ENCODE data around the gene ACVR1B.

Gene ACVR1B

DNA sequence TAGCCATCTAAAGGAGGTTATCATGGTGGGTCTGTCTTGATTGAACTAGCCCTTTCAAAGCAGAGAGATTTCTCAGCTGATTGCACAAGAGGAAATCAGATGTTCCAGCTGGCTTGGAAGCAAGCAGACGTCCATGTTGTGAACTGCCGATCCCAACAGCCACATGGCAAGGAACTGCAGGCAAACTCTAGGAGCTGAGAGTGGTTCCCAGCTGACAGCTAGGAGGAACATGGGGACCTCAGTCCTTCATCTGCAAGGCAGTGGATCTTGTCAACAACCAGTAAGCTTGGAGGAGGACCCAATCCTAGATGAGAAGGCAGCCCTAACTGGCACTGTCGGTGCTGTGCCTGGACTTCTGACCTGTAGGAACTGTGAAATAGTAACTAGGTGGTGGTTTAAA, 7.7 kb downstream of the ACVR1B start:
- Histone ChIP-seq H3K9ac (ENCODE audit: low read length) (no peak overlapping the region), H3K9me3 (replicated peaks; ENCODE audit: insufficient read depth, low read length) (no peaks in the 10 kb centered on the region), H2AFZ (ENCODE audit: low read length) (no peak overlapping the region), H3F3A (ENCODE audit: insufficient read depth, low read length) (peaks cover 12% of the 10 kb centered on the region; the same call in 1 of the 2 replicates), H3K27me3 (replicated peaks; ENCODE audit: insufficient read depth, low read length) (no peaks in the 10 kb centered on the region), H3K4me3 (ENCODE audit: low read length) (no peak overlapping the region), H3K79me2 (ENCODE audit: low read length) (no peaks in the 10 kb centered on the region), H3K36me3 (replicated peaks; ENCODE audit: insufficient read depth, low read length) (no peaks in the 10 kb centered on the region), H3K9me2 (replicated peaks; ENCODE audit: insufficient read depth, low read length) (no peaks in the 10 kb centered on the region), H3K4me2 (ENCODE audit: low read depth, low read length) (no peak overlapping the region), H4K20me1 (ENCODE audit: insufficient read depth, low read length) (no peaks in the 10 kb centered on the region), H3K4me1 (ENCODE audit: low read length) (peaks cover 14% of the 10 kb centered on the region), H3K27ac (ENCODE audit: low read length) (no peak overlapping the region)
- TF ChIP-seq, protein P1, sequence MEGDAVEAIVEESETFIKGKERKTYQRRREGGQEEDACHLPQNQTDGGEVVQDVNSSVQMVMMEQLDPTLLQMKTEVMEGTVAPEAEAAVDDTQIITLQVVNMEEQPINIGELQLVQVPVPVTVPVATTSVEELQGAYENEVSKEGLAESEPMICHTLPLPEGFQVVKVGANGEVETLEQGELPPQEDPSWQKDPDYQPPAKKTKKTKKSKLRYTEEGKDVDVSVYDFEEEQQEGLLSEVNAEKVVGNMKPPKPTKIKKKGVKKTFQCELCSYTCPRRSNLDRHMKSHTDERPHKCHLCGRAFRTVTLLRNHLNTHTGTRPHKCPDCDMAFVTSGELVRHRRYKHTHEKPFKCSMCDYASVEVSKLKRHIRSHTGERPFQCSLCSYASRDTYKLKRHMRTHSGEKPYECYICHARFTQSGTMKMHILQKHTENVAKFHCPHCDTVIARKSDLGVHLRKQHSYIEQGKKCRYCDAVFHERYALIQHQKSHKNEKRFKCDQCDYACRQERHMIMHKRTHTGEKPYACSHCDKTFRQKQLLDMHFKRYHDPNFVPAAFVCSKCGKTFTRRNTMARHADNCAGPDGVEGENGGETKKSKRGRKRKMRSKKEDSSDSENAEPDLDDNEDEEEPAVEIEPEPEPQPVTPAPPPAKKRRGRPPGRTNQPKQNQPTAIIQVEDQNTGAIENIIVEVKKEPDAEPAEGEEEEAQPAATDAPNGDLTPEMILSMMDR (IDR thresholded peaks at IDR 0.05; ENCODE audit: low read length) = no peak
- TF ChIP-seq EZH2phosphoT487 (IDR thresholded peaks at IDR 0.05; ENCODE audit: low read length) (no peak), EZH2 (optimal IDR thresholded peaks at IDR 0.05; ENCODE audit: low read depth, low read length) (no peak)
- no peak for DNase-seq

DNA sequence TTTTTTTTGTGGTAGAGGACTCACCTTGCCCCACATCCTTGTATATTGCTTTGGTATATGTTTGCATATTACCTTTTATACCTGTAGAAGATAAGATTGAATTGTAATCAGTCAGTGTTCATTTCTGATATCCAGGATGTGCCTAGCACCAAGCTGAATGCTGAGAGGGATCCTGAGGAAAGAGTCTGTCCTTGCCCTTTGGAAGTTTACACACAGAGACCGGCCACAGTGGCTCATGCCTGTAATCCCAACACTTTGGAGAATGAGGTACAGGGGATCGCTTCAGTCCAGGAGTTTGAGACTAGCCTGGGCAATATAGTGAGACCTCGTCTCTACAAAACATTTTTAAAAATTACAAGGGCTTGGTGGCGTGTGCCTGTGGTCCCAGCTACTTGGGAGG, 8.4 kb downstream of the ACVR1B start:
- no peak overlapping the region for H2AFZ ChIP-seq (ENCODE audit: low read length)
- DNase-seq = no peak
- no peaks in the 10 kb centered on the region for H3K36me3 ChIP-seq (replicated peaks; ENCODE audit: insufficient read depth, low read length)
- no peaks in the 10 kb centered on the region for H4K20me1 ChIP-seq (ENCODE audit: insufficient read depth, low read length)
- peaks cover 14% of the 10 kb centered on the region for H3K4me1 ChIP-seq (ENCODE audit: low read length)
- H3K27ac ChIP-seq (ENCODE audit: low read length) = no peak overlapping the region
- no peak overlapping the region for H3K4me3 ChIP-seq (ENCODE audit: low read length)
- TF ChIP-seq EZH2phosphoT487 (IDR thresholded peaks at IDR 0.05; ENCODE audit: low read length) (no peak), EZH2 (optimal IDR thresholded peaks at IDR 0.05; ENCODE audit: low read depth, low read length) (no peak)
- TF ChIP-seq, protein P1 (IDR thresholded peaks at IDR 0.05; ENCODE audit: low read length) = no peak
- no peaks in the 10 kb centered on the region for H3K27me3 ChIP-seq (replicated peaks; ENCODE audit: insufficient read depth, low read length)
- no peak overlapping the region for H3K4me2 ChIP-seq (ENCODE audit: low read depth, low read length)
- no peak overlapping the region for H3K9ac ChIP-seq (ENCODE audit: low read length)
- no peaks in the 10 kb centered on the region for H3K9me3 ChIP-seq (replicated peaks; ENCODE audit: insufficient read depth, low read length)
- no peaks in the 10 kb centered on the region for H3K79me2 ChIP-seq (ENCODE audit: low read length)
- no peaks in the 10 kb centered on the region for H3K9me2 ChIP-seq (replicated peaks; ENCODE audit: insufficient read depth, low read length)
- H3F3A ChIP-seq (ENCODE audit: insufficient read depth, low read length) = peaks cover 12% of the 10 kb centered on the region; the same call in 1 of the 2 replicates

DNA sequence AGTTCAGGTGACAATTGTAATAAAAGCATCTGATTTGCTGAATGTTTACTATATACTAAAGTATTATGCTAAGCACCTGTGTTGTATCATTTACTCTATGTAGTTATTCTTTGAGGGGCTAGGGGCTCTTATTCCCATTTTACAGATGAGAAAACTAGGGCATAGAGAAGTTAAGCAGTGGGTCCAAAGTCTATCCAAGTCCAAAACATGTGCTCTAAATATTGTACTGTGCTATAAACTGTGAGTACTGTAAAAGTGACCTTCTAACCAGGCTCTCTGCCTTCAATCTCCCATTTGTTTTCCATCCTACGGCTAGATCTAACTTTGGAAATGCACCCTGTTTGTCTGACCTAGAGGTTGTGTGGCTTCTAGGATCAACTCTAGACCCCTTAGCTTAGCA, 9.0 kb downstream of the ACVR1B start:
- no peaks in the 10 kb centered on the region for H3K79me2 ChIP-seq (ENCODE audit: low read length)
- H4K20me1 ChIP-seq (ENCODE audit: insufficient read depth, low read length) = no peaks in the 10 kb centered on the region
- no peak overlapping the region for H3K27ac ChIP-seq (ENCODE audit: low read length)

DNA sequence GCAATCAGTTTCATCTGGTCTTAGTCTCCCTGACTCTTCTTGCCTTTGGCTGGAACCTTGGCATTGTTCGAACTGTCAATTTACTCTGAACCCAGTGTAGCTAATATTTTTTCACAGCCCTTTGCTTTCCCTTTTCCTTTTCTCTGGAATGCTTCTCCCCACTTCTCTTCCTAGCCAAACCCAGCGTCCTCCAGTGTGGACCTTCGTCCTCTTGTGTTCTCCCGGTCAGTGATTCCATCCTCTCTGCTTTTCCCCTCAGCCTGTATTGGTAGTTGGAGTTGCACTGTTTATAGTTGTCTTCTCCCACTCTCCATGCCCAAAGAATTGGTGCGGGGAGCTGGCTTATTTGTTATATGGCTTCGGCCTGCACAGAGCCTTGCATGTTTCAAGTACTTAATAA, 9.4 kb downstream of the ACVR1B start:
- Histone ChIP-seq H3K79me2 (ENCODE audit: low read length) (no peaks in the 10 kb centered on the region), H3K4me3 (ENCODE audit: low read length) (no peak overlapping the region), H3F3A (ENCODE audit: insufficient read depth, low read length) (peaks cover 6% of the 10 kb centered on the region; the same call in 1 of the 2 replicates), H3K36me3 (replicated peaks; ENCODE audit: insufficient read depth, low read length) (no peaks in the 10 kb centered on the region), H3K9me3 (replicated peaks; ENCODE audit: insufficient read depth, low read length) (no peaks in the 10 kb centered on the region), H3K9me2 (replicated peaks; ENCODE audit: insufficient read depth, low read length) (no peaks in the 10 kb centered on the region), H3K4me1 (ENCODE audit: low read length) (peaks cover 7% of the 10 kb centered on the region), H4K20me1 (ENCODE audit: insufficient read depth, low read length) (no peaks in the 10 kb centered on the region), H3K27ac (ENCODE audit: low read length) (no peak overlapping the region), H3K4me2 (ENCODE audit: low read depth, low read length) (no peak overlapping the region), H3K27me3 (replicated peaks; ENCODE audit: insufficient read depth, low read length) (no peaks in the 10 kb centered on the region), H2AFZ (ENCODE audit: low read length) (no peak overlapping the region), H3K9ac (ENCODE audit: low read length) (no peak overlapping the region)
- TF ChIP-seq EZH2phosphoT487 (IDR thresholded peaks at IDR 0.05; ENCODE audit: low read length) = no peak
- TF ChIP-seq EZH2 (optimal IDR thresholded peaks at IDR 0.05; ENCODE audit: low read depth, low read length) = no peak
- TF ChIP-seq, protein P1 (IDR thresholded peaks at IDR 0.05; ENCODE audit: low read length) = no peak
- no peak for DNase-seq

More for the DNA sequence above, 9.0 kb downstream of the ACVR1B start:
- Histone ChIP-seq H3K9me2 (replicated peaks; ENCODE audit: insufficient read depth, low read length) (no peaks in the 10 kb centered on the region), H3F3A (ENCODE audit: insufficient read depth, low read length) (peaks cover 10% of the 10 kb centered on the region; the same call in 1 of the 2 replicates), H3K9ac (ENCODE audit: low read length) (no peak overlapping the region), H3K4me1 (ENCODE audit: low read length) (peaks cover 10% of the 10 kb centered on the region), H3K4me3 (ENCODE audit: low read length) (no peak overlapping the region), H3K4me2 (ENCODE audit: low read depth, low read length) (no peak overlapping the region), H3K27me3 (replicated peaks; ENCODE audit: insufficient read depth, low read length) (no peaks in the 10 kb centered on the region), H3K9me3 (replicated peaks; ENCODE audit: insufficient read depth, low read length) (no peaks in the 10 kb centered on the region), H3K36me3 (replicated peaks; ENCODE audit: insufficient read depth, low read length) (no peaks in the 10 kb centered on the region), H2AFZ (ENCODE audit: low read length) (no peak overlapping the region)
- DNase-seq = no peak
- TF ChIP-seq EZH2phosphoT487 (IDR thresholded peaks at IDR 0.05; ENCODE audit: low read length) = no peak
- TF ChIP-seq EZH2 (optimal IDR thresholded peaks at IDR 0.05; ENCODE audit: low read depth, low read length) = no peak

All from MM.1S (cell line).